ENCODE data around the gene FOXK2. TPM values are rescaled to one million over a fixed set of nuclear protein-coding genes. Genes with fewer than 3 reads are reported as not detected.

The FOXK2 gene
- total RNA-seq, 1 experiment from 2014 or later = 57.7 TPM

DNA sequence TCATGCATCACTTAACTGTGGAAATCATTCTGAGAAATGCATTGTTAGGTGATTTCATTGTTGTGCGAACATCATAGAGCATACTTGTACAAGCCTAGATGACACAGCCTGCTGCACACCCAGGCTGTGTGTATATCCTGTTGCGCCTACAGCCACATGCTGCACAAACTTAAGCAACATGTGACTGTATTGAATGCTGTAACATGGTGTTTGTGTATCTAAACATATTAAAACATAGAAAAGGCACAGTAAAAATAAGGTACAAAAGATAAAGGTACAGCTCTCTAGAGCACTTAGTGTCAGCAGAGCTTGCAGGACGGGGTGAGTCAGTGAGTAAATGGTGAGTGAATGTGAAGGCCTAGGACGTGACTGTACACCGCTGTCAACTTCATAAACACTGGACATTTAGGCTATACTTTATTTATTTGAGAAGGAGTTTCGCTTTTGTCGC lies 11.9 kb downstream of the FOXK2 start:
- H3K9me3 Mint-ChIP-seq = no peaks in the 10 kb centered on the region
- H3K27me3 Mint-ChIP-seq (ENCODE audit: low read depth) = no peaks in the 10 kb centered on the region
- CTCF ChIA-PET = no interaction called here
- POLR2A ChIA-PET = no interaction called here
- H3K4me3 Mint-ChIP-seq = no peak overlapping the region
- H3K27ac Mint-ChIP-seq = peak overlapping the region; percentile 25
- peaks cover 58% of the 10 kb centered on the region for H3K4me1 Mint-ChIP-seq
- no peaks in the 10 kb centered on the region for H3K36me3 Mint-ChIP-seq
- no peak for DNase-seq (ENCODE audit: low spot score)
- TF ChIP-seq, protein P1, sequence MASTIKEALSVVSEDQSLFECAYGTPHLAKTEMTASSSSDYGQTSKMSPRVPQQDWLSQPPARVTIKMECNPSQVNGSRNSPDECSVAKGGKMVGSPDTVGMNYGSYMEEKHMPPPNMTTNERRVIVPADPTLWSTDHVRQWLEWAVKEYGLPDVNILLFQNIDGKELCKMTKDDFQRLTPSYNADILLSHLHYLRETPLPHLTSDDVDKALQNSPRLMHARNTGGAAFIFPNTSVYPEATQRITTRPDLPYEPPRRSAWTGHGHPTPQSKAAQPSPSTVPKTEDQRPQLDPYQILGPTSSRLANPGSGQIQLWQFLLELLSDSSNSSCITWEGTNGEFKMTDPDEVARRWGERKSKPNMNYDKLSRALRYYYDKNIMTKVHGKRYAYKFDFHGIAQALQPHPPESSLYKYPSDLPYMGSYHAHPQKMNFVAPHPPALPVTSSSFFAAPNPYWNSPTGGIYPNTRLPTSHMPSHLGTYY (CRISPR knock-in tag; IDR thresholded peaks at IDR 0.05) = no peak
- no peak for ATAC-seq

DNA sequence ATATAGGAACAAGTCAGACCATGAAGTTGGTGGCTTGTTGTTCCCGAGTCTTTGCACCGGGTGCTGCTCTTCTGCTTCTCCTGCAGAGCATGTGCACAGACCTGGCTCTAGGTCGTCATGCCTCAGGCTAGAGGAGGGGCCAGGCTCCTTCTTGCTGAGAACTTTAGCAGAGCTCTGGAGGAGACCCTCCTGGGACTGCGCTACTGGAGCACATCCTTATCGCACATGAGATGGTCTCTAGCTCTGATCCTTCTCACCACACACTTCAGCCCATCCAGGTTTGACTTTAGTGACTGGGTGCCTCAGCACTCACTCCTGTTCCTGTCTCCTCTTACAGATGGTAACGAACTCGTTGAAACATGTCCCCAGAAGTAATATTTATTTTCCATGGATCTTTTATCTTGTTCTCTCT lies 14.9 kb downstream of the FOXK2 start:
- POLR2A ChIA-PET = interaction anchor here (0.6 kb wide), 1 partner anchor 30 kb away, joined by 4 read pairs; no protein-coding TSS in a partner anchor
- CTCF ChIA-PET = interaction anchor here (3.5 kb wide), 1 partner anchor 20 kb away, joined by 27 read pairs; no protein-coding TSS in a partner anchor
- Mint-ChIP-seq H3K4me3 (no peak overlapping the region), H3K9me3 (no peaks in the 10 kb centered on the region), H3K36me3 (no peaks in the 10 kb centered on the region), H3K27ac (peak overlapping the region; percentile 86), H3K4me1 (peaks cover 48% of the 10 kb centered on the region), H3K27me3 (ENCODE audit: low read depth) (no peaks in the 10 kb centered on the region)
- ATAC-seq (peak; percentile 64), DNase-seq (ENCODE audit: low spot score) (peak; percentile 27)
- TF ChIP-seq, protein P2, sequence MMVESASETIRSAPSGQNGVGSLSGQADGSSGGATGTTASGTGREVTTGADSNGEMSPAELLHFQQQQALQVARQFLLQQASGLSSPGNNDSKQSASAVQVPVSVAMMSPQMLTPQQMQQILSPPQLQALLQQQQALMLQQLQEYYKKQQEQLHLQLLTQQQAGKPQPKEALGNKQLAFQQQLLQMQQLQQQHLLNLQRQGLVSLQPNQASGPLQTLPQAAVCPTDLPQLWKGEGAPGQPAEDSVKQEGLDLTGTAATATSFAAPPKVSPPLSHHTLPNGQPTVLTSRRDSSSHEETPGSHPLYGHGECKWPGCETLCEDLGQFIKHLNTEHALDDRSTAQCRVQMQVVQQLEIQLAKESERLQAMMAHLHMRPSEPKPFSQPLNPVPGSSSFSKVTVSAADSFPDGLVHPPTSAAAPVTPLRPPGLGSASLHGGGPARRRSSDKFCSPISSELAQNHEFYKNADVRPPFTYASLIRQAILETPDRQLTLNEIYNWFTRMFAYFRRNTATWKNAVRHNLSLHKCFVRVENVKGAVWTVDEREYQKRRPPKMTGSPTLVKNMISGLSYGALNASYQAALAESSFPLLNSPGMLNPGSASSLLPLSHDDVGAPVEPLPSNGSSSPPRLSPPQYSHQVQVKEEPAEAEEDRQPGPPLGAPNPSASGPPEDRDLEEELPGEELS (CRISPR knock-in tag; IDR thresholded peaks at IDR 0.05) = no peak
- TF ChIP-seq ATF1 (CRISPR knock-in tag; IDR thresholded peaks at IDR 0.05) (no peak), CREB1 (CRISPR knock-in tag; IDR thresholded peaks at IDR 0.05) (no peak), ELF4 (CRISPR knock-in tag; IDR thresholded peaks at IDR 0.05; ENCODE audit: low read depth) (no peak), JAZF1 (CRISPR knock-in tag; IDR thresholded peaks at IDR 0.05) (no peak), NFYB (CRISPR knock-in tag; conservative IDR thresholded peaks at IDR 0.05; ENCODE audit: low read depth) (no peak), ESRRA (CRISPR knock-in tag; IDR thresholded peaks at IDR 0.05; ENCODE audit: borderline replicate concordance) (no peak), MYBL2 (CRISPR knock-in tag; IDR thresholded peaks at IDR 0.05) (no peak), TEAD4 (CRISPR knock-in tag; IDR thresholded peaks at IDR 0.05) (no peak), HMGA2 (CRISPR knock-in tag; IDR thresholded peaks at IDR 0.05) (no peak), ZNF219 (CRISPR knock-in tag; IDR thresholded peaks at IDR 0.05; ENCODE audit: borderline replicate concordance) (no peak)
- TF ChIP-seq, protein P3, sequence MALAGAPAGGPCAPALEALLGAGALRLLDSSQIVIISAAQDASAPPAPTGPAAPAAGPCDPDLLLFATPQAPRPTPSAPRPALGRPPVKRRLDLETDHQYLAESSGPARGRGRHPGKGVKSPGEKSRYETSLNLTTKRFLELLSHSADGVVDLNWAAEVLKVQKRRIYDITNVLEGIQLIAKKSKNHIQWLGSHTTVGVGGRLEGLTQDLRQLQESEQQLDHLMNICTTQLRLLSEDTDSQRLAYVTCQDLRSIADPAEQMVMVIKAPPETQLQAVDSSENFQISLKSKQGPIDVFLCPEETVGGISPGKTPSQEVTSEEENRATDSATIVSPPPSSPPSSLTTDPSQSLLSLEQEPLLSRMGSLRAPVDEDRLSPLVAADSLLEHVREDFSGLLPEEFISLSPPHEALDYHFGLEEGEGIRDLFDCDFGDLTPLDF (CRISPR knock-in tag; IDR thresholded peaks at IDR 0.05) = no peak
- TF ChIP-seq, protein P4, sequence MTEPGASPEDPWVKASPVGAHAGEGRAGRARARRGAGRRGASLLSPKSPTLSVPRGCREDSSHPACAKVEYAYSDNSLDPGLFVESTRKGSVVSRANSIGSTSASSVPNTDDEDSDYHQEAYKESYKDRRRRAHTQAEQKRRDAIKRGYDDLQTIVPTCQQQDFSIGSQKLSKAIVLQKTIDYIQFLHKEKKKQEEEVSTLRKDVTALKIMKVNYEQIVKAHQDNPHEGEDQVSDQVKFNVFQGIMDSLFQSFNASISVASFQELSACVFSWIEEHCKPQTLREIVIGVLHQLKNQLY (CRISPR knock-in tag; IDR thresholded peaks at IDR 0.05) = no peak
- TF ChIP-seq, protein P5, sequence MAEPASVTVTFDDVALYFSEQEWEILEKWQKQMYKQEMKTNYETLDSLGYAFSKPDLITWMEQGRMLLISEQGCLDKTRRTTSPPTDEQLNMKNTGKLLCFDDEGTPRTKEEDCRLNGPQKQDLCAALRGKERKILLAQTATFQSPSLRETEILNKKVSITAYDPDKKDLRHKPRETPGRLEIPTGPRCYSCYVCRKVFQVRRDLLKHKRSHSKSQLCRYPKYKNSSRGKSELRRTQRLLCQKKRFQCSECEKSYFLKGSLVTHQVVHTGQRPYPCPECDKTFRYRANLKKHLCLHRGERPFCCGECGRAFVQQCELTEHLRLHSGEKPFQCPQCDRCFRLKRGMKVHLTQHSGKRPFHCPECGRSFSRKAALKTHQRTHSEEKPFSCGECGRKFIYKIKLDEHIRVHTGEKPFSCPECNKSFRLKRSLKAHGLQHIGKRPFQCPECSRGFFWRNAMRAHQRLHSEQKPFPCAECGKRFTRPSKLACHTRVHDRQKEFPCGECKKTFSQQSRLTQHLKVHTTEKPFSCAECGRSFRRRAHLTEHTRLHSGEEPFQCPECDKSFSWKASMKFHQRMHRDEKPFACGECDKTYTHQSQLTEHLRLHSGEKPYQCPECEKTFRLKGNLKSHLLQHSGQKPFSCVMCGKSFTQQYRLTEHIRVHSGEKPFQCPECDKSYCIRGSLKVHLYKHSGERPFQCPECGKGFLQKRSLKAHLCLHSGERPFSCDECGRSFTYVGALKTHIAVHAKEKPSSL (CRISPR knock-in tag; conservative IDR thresholded peaks at IDR 0.05) = no peak
- TF ChIP-seq, protein P6, sequence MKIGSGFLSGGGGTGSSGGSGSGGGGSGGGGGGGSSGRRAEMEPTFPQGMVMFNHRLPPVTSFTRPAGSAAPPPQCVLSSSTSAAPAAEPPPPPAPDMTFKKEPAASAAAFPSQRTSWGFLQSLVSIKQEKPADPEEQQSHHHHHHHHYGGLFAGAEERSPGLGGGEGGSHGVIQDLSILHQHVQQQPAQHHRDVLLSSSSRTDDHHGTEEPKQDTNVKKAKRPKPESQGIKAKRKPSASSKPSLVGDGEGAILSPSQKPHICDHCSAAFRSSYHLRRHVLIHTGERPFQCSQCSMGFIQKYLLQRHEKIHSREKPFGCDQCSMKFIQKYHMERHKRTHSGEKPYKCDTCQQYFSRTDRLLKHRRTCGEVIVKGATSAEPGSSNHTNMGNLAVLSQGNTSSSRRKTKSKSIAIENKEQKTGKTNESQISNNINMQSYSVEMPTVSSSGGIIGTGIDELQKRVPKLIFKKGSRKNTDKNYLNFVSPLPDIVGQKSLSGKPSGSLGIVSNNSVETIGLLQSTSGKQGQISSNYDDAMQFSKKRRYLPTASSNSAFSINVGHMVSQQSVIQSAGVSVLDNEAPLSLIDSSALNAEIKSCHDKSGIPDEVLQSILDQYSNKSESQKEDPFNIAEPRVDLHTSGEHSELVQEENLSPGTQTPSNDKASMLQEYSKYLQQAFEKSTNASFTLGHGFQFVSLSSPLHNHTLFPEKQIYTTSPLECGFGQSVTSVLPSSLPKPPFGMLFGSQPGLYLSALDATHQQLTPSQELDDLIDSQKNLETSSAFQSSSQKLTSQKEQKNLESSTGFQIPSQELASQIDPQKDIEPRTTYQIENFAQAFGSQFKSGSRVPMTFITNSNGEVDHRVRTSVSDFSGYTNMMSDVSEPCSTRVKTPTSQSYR (CRISPR knock-in tag; IDR thresholded peaks at IDR 0.05) = no peak
- TF ChIP-seq, protein P7, sequence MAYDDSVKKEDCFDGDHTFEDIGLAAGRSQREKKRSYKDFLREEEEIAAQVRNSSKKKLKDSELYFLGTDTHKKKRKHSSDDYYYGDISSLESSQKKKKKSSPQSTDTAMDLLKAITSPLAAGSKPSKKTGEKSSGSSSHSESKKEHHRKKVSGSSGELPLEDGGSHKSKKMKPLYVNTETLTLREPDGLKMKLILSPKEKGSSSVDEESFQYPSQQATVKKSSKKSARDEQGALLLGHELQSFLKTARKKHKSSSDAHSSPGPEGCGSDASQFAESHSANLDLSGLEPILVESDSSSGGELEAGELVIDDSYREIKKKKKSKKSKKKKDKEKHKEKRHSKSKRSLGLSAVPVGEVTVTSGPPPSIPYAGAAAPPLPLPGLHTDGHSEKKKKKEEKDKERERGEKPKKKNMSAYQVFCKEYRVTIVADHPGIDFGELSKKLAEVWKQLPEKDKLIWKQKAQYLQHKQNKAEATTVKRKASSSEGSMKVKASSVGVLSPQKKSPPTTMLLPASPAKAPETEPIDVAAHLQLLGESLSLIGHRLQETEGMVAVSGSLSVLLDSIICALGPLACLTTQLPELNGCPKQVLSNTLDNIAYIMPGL (CRISPR knock-in tag; IDR thresholded peaks at IDR 0.05) = no peak
- TF ChIP-seq, protein P8, sequence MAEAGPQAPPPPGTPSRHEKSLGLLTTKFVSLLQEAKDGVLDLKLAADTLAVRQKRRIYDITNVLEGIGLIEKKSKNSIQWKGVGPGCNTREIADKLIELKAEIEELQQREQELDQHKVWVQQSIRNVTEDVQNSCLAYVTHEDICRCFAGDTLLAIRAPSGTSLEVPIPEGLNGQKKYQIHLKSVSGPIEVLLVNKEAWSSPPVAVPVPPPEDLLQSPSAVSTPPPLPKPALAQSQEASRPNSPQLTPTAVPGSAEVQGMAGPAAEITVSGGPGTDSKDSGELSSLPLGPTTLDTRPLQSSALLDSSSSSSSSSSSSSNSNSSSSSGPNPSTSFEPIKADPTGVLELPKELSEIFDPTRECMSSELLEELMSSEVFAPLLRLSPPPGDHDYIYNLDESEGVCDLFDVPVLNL (CRISPR knock-in tag; IDR thresholded peaks at IDR 0.05; ENCODE audit: borderline replicate concordance, low read depth) = no peak
- TF ChIP-seq, protein P9, sequence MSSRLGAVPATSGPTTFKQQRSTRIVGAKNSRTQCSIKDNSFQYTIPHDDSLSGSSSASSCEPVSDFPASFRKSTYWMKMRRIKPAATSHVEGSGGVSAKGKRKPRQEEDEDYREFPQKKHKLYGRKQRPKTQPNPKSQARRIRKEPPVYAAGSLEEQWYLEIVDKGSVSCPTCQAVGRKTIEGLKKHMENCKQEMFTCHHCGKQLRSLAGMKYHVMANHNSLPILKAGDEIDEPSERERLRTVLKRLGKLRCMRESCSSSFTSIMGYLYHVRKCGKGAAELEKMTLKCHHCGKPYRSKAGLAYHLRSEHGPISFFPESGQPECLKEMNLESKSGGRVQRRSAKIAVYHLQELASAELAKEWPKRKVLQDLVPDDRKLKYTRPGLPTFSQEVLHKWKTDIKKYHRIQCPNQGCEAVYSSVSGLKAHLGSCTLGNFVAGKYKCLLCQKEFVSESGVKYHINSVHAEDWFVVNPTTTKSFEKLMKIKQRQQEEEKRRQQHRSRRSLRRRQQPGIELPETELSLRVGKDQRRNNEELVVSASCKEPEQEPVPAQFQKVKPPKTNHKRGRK (CRISPR knock-in tag; IDR thresholded peaks at IDR 0.05; ENCODE audit: borderline replicate concordance) = no peak

All from WTC11 (cell line).